Right lobe of liver (tissue), 6 donors: ENCODE data around the gene FBXO46. TPM values are rescaled to one million over a fixed set of nuclear protein-coding genes. Genes with fewer than 3 reads are reported as not detected.

Source experiments
- ATAC-seq, 4 donors: fragments of 200-7000 bp; cut with Tn5 transposase; one replicate each; pipeline ENCODE4 v1.9.1; 2020; ENCODE audit warnings: mild to moderate bottlenecking in 4 of 4, moderate library complexity in 4 of 4
- DNase-seq, 3 donors: peaks; one replicate each; pipeline ENCODE4 v3.0.0-alpha.2; 2020
- H3K27ac ChIP-seq, 3 donors: fragments of 200-600 bp; one replicate each; pipeline ENCODE4 v1.8.0; 2022
- H3K27me3 ChIP-seq, 2 donors: fragments of 200-600 bp; one replicate each; pipeline ENCODE4 v1.8.0; 2022
- H3K36me3 ChIP-seq, 4 donors: fragments of 200-600 bp; sonication (generic) in 1 of 4; one replicate each; pipeline versions ENCODE4 v1.5.1 to v1.8.0; 2017 to 2022; ENCODE audit warnings: control low read depth in 1 of 4
- H3K4me1 ChIP-seq, 4 donors: fragments of 200-600 bp; sonication (generic) in 1 of 4; one replicate each; pipeline versions ENCODE4 v1.5.1 to v1.8.0; 2017 to 2022; ENCODE audit warnings: control low read depth in 1 of 4
- H3K4me3 ChIP-seq, 3 donors: fragments of 200-600 bp; one replicate each; pipeline ENCODE4 v1.8.0; 2022
- H3K9me3 ChIP-seq, 4 donors: fragments of 200-600 bp; sonication (generic) in 1 of 4; one replicate each; pipeline versions ENCODE4 v1.5.1 to v1.8.0; 2017 to 2022; ENCODE audit warnings: control low read depth in 1 of 4
- CTCF ChIP-seq, 4 donors: fragments of 200-600 bp in 3 of 4; fragments of 450-650 bp in 1 of 4; IDR thresholded peaks; one replicate each; pipeline versions ENCODE4 v1.5.1 to v1.8.0; 2016 to 2022; ENCODE audit warnings: antibody characterized with exemption in 4 of 4, mild to moderate bottlenecking in 2 of 4
- POLR2A ChIP-seq: fragments of 450-650 bp; IDR thresholded peaks from one replicate; pipeline ENCODE4 v1.6.1; 2017; ENCODE audit warnings: antibody characterized with exemption, mild to moderate bottlenecking
- WGBS: methylation state at CpG from one replicate; pipeline ENCODE4 v1.1.6; 2018; ENCODE audit warnings: low coverage, low lambda C conversion rate; ENCODE audit not compliant: insufficient coverage; ENCODE audit errors: missing lambda C conversion rate; 5-methylcytosine and 5-hydroxymethylcytosine counted together
- intact Hi-C, 2 donors: fragments of 100-400 bp; cut with DNase I; formaldehyde crosslinking; loops; one replicate each; pipeline versions ENCODE4 v1.11.2 to v1.14.1; 2022
- total RNA-seq, 6 experiments: library from RNA; depleted of rRNA in 2 of 6; stranded (reverse); fragments of >200 nt in 2 of 6; fragmentation: NEBNext Ultra II Directional in 3 of 6; extraction: Animal tissue kit (Norgen Biotek cat#: 25700) in 3 of 6; gene quantifications; one replicate each; pipeline versions ENCODE4 v1.1.0 to v1.2.4, GENCODE V29; 2016 to 2023
- donor health status: DM: no; HTN: yes; CAD: no.
- donor health status: DM: no; HTN: no; CAD: no.
- donor health status: DM: no; HTN: no; CAD: no.
- donor health status: DM: no; HTN: yes; CAD: no.
- donor health status: DM: no; HTN: yes; CAD: no.

Gene FBXO46
- total RNA-seq, 6 experiments from 2014 or later, result 5.6 to 12.4 (median 7.4) TPM

GRCh38 chr19:45682908-45683307, 47.8 kb downstream of the FBXO46 start:
- Histone ChIP-seq H3K36me3 (peaks cover 0 to 29% (median 8%) of the 10 kb centered on the region in 4 donors), H3K27ac (no peak overlapping the region), H3K4me1 (peaks cover 0 to 4% (median 2%) of the 10 kb centered on the region in 4 donors), H3K9me3 (no peaks in the 10 kb centered on the region), H3K27me3 (no peaks in the 10 kb centered on the region), H3K4me3 (no peak overlapping the region)
- DNase-seq, result no peak
- 63% methylated on average over 4 of the region's 5 CpGs for WGBS
- intact Hi-C loops, result no loop called here
- TF ChIP-seq POLR2A (no peak), CTCF (IDR thresholded peaks at IDR 0.05) (no peak)
- ATAC-seq, result no peak

- Histone ChIP-seq H3K27ac (no peak overlapping the region), H3K4me3 (no peak overlapping the region), H3K27me3 (peaks cover 0 to under 1% of the 10 kb centered on the region in 2 donors), H3K4me1 (peaks cover 0 to 4% (median 2%) of the 10 kb centered on the region in 4 donors), H3K9me3 (no peaks in the 10 kb centered on the region), H3K36me3 (peaks cover 0 to 21% (median 4%) of the 10 kb centered on the region in 4 donors)
- DNase-seq (no peak), ATAC-seq (no peak)
- TF ChIP-seq CTCF (IDR thresholded peaks at IDR 0.05) (no peak), POLR2A (no peak)
- intact Hi-C loops, result no loop called here
- WGBS, result 84% methylated on average over 6 of the region's 8 CpGs
Measured at GRCh38 chr19:45682117-45682516, 48.6 kb downstream of the FBXO46 start.

DNA sequence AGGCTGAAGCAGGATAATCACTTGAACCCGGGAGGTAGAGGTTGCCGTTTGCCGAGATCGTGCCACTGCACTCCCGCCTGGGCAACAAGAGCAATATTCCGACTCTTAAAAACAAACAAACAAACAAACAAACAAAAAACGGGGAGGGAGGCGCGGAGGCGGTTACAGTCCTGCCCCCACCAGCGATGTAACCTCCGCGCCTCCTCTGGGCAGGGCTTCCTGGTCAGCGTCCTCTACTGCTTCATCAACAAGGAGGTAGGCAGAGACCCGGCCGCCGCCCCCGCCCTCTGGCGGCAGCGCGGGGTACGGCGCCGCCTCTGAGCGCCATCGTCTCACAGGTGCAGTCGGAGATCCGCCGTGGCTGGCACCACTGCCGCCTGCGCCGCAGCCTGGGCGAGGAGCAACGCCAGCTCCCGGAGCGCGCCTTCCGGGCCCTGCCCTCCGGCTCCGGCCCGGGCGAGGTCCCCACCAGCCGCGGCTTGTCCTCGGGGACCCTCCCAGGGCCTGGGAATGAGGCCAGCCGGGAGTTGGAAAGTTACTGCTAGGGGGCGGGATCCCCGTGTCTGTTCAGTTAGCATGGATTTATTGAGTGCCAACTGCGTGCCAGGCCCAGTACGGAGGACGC, 49.2 kb downstream of the FBXO46 start:
- intact Hi-C loops, result no loop called here
- TF ChIP-seq CTCF (IDR thresholded peaks at IDR 0.05), result peak; percentile 96 to 99 (median 98)
- peak; percentile 20 for TF ChIP-seq POLR2A
- ATAC-seq (peak; percentile 95 to 99 (median 98)), DNase-seq (peak; percentile 86 to 90 (median 86))
- Histone ChIP-seq H3K9me3 (no peaks in the 10 kb centered on the region), H3K4me3 (peak overlapping the region; percentile 21 to 48 (median 29)), H3K27ac (peak overlapping the region in 1 of 3 donors; percentile 55), H3K27me3 (peaks cover 0 to 4% of the 10 kb centered on the region in 2 donors), H3K4me1 (peaks cover 0 to 4% (median 2%) of the 10 kb centered on the region in 4 donors), H3K36me3 (peaks cover 0 to 16% (median under 1%) of the 10 kb centered on the region in 4 donors)
- 11% methylated on average over 7 of the region's 51 CpGs for WGBS

DNA sequence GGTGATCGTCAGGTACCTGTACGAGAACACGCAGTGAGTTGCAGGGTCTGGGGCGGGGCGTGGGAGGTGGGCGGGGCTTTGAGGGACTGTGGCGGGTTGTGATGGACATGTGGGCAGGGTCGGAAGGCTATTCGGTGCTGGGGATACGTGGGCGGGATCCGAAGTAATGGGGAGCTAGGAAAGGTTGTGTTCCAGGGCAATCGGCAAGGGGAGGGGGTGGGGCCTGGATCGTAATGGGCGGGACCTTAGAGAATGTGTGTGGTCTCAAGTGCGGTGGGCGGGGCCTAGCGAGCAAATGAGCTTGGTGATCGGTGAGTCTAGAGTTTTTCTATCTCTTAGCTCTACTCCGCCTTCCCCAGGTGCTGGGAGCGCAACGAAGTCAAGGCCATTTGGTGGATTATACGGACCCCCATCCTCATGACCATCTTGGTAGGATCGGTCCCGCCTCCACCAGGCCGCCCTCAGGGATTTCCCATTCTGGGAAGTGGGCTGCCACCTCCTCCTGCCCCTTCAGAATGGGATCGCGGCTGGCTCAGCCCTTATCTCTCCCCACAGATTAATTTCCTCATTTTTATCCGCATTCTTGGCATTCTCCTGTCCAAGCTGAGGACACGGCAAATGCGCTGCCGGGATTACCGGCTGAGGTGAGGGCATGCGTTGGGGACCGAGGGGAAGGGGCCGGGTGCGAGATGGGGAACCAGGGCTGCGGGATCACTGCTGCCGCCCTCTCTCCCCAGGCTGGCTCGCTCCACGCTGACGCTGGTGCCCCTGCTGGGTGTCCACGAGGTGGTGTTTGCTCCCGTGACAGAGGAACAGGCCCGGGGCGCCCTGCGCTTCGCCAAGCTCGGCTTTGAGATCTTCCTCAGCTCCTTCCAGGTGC, 53.1 kb downstream of the FBXO46 start:
- peaks cover 0 to 4% of the 10 kb centered on the region in 2 donors for H3K27me3 ChIP-seq
- 2% methylated on average over 13 of the region's 49 CpGs for WGBS
- DNase-seq, result peak; percentile 51 to 68 (median 58)

More for the DNA sequence above, 53.1 kb downstream of the FBXO46 start:
- Histone ChIP-seq H3K27ac (no peak overlapping the region), H3K4me3 (peak overlapping the region in 1 of 3 donors; percentile 16), H3K9me3 (no peaks in the 10 kb centered on the region), H3K4me1 (peaks cover 0 to 4% (median 2%) of the 10 kb centered on the region in 4 donors), H3K36me3 (no peaks in the 10 kb centered on the region)
- intact Hi-C loops, result no loop called here
- peak; percentile 9 to 48 (median 30) for ATAC-seq
- TF ChIP-seq POLR2A, result no peak
- no peak for TF ChIP-seq CTCF (IDR thresholded peaks at IDR 0.05)
